HepG2 (cell line): ENCODE data around the gene GPR17. TPM values are rescaled to one million over a fixed set of nuclear protein-coding genes. Genes with fewer than 3 reads are reported as not detected.

Experiments used
- ATAC-seq: fragments of 200-7000 bp; cut with Tn5 transposase; 3 replicates; pipeline ENCODE4 v1.9.1; 2020; ENCODE audit warnings: mild to moderate bottlenecking, moderate library complexity
- BruUV-seq: library from RNA; stranded (reverse); fragments of 400-500 nt; replicated peaks from 2 replicates; lab custom pipeline; 2021; lab: Mats Ljungman, UMichigan
- CTCF ChIA-PET: fragments of 300-600 bp; formaldehyde crosslinking; extraction: SDS; loops from one replicate; lab custom pipeline; 2021; ENCODE audit warnings: low total read pairs, inconsistent platforms, low intra/inter-chr PET ratio; lab: Yijun Ruan, JAX
- POLR2A ChIA-PET: fragments of 350-600 bp; sonication (Branson Sonifier 250); formaldehyde crosslinking; loops from one replicate; lab custom pipeline; 2020; ENCODE audit warnings: antibody characterized with exemption, inconsistent platforms; lab: Yijun Ruan, JAX
- DNase-seq: peaks from one replicate; pipeline ENCODE4 v3.0.0-alpha.2; 2015; ENCODE audit warnings: low spot score
- FAIRE-seq: peaks from 3 replicates; lab custom pipeline; 2011; peaks lifted over from hg19 to GRCh38; lab: Jason Lieb, UNC
- H2AFZ ChIP-seq: one replicate; pipeline ENCODE4 v1.6.1; 2011; ENCODE audit warnings: low read length, inconsistent platforms
- H3K27ac ChIP-seq: fragments of 300-600 bp; 3 replicates; pipeline ENCODE4 v1.8.0; 2011; ENCODE audit warnings: mixed run types, mild to moderate bottlenecking, mixed read lengths, low read length, inconsistent platforms; ENCODE audit not compliant: insufficient read depth; ENCODE audit errors: extremely low read length
- H3K27me3 ChIP-seq, 2 experiments: fragments of 200-600 bp in 1 of 2; 2 replicates in 1 of 2; 3 replicates in 1 of 2; pipeline versions ENCODE4 v1.6.0 to v1.8.0; 2011; ENCODE audit warnings: low read length in 2 of 2, mild to moderate bottlenecking in 2 of 2, moderate library complexity in 2 of 2, inconsistent platforms in 1 of 2; ENCODE audit not compliant: insufficient read depth in 2 of 2, control insufficient read depth in 1 of 2
- H3K36me3 ChIP-seq, 2 experiments: fragments of 200-600 bp in 1 of 2; replicated peaks in 1 of 2; 2 replicates in 1 of 2; 3 replicates in 1 of 2; pipeline versions ENCODE4 v1.5.1 to v1.8.0; 2011; ENCODE audit warnings: low read length in 2 of 2, inconsistent platforms in 1 of 2; ENCODE audit not compliant: insufficient read depth in 2 of 2, control insufficient read depth in 1 of 2
- H3K4me1 ChIP-seq: 2 replicates; pipeline ENCODE4 v1.5.1; 2012; ENCODE audit warnings: low read length, inconsistent platforms; ENCODE audit not compliant: insufficient read depth
- H3K4me2 ChIP-seq: 2 replicates; pipeline ENCODE4 v1.6.0; 2011; ENCODE audit warnings: low read depth, low read length, inconsistent platforms
- H3K4me3 ChIP-seq, 3 experiments: fragments of 200-600 bp in 1 of 3; sonication (generic), shearing (Covaris generic) in 1 of 3; replicated peaks in 1 of 3; 2 replicates each; pipeline ENCODE4 v1.5.1; 2011 to 2016; ENCODE audit warnings: low read length in 3 of 3, inconsistent platforms in 2 of 3, low read depth in 2 of 3, mild to moderate bottlenecking in 2 of 3, control low read depth in 1 of 3, mixed read lengths in 1 of 3; ENCODE audit not compliant: insufficient read depth in 1 of 3
- H3K79me2 ChIP-seq: one replicate; pipeline ENCODE4 v1.6.1; 2011; ENCODE audit warnings: low read length, inconsistent platforms; ENCODE audit not compliant: insufficient read depth
- H3K9ac ChIP-seq: 2 replicates; pipeline ENCODE4 v1.6.0; 2011; ENCODE audit warnings: mild to moderate bottlenecking, low read depth, low read length, inconsistent platforms; ENCODE audit not compliant: insufficient read depth
- H3K9me3 ChIP-seq: 2 replicates; pipeline ENCODE4 v1.5.1; 2012; ENCODE audit warnings: mild to moderate bottlenecking, low read length
- H4K20me1 ChIP-seq: 2 replicates; pipeline ENCODE4 v1.6.0; 2011; ENCODE audit warnings: inconsistent platforms, mild to moderate bottlenecking, low read length, moderate library complexity; ENCODE audit not compliant: insufficient read depth
- CENPBD1 ChIP-seq: sonication (generic); formaldehyde crosslinking; IDR thresholded peaks from 2 replicates; pipeline ENCODE4 v1.8.0; 2022; ENCODE audit warnings: missing genetic modification reagents, low read depth, mild to moderate bottlenecking, borderline replicate concordance
- DNMT3B ChIP-seq: conservative IDR thresholded peaks from 2 replicates; pipeline ENCODE4 v1.6.1; 2016; ENCODE audit warnings: missing biosample characterization, control low read depth
- HES4 ChIP-seq: sonication (generic); formaldehyde crosslinking; IDR thresholded peaks from 2 replicates; pipeline ENCODE4 v1.9.0; 2021; ENCODE audit warnings: mild to moderate bottlenecking, missing genetic modification reagents, borderline replicate concordance
- KDM5A ChIP-seq: fragments of 200-600 bp; sonication (generic); IDR thresholded peaks from 2 replicates; pipeline ENCODE4 v1.7.0; 2018; ENCODE audit warnings: antibody characterized with exemption, mild to moderate bottlenecking, low read length, borderline replicate concordance
- KLF12 ChIP-seq: sonication (generic); formaldehyde crosslinking; IDR thresholded peaks from 2 replicates; pipeline ENCODE4 v1.4.0; 2020; ENCODE audit warnings: missing genetic modification reagents, borderline replicate concordance
- MAF1 ChIP-seq: sonication (generic); formaldehyde crosslinking; IDR thresholded peaks from 2 replicates; pipeline ENCODE4 v1.5.0; 2020; ENCODE audit warnings: missing genetic modification reagents, borderline replicate concordance
- MED8 ChIP-seq: sonication (generic); formaldehyde crosslinking; IDR thresholded peaks from 2 replicates; pipeline ENCODE4 v1.8.1; 2023; ENCODE audit warnings: mild to moderate bottlenecking, missing genetic modification reagents; ENCODE audit not compliant: insufficient replicate concordance
- PHF21A ChIP-seq: sonication (generic); formaldehyde crosslinking; IDR thresholded peaks from 2 replicates; pipeline ENCODE4 v1.5.0; 2020; ENCODE audit warnings: mild to moderate bottlenecking, missing genetic modification reagents
- PLSCR1 ChIP-seq: sonication (generic); formaldehyde crosslinking; IDR thresholded peaks from 2 replicates; pipeline ENCODE4 v1.5.0; 2020; ENCODE audit warnings: missing genetic modification reagents, mild to moderate bottlenecking, borderline replicate concordance
- REPIN1 ChIP-seq: sonication (generic); formaldehyde crosslinking; IDR thresholded peaks from 2 replicates; pipeline ENCODE4 v1.8.0; 2022; ENCODE audit warnings: missing genetic modification reagents, low read depth, mild to moderate bottlenecking, borderline replicate concordance
- UBTF ChIP-seq: sonication (generic); formaldehyde crosslinking; IDR thresholded peaks from 2 replicates; pipeline ENCODE4 v1.4.0; 2020; ENCODE audit warnings: mild to moderate bottlenecking, missing genetic modification reagents
- ZBTB46 ChIP-seq: sonication (generic); formaldehyde crosslinking; IDR thresholded peaks from 2 replicates; pipeline ENCODE4 v1.4.0; 2020; ENCODE audit warnings: mild to moderate bottlenecking, missing genetic modification reagents, borderline replicate concordance
- ZNF275 ChIP-seq: sonication (generic); formaldehyde crosslinking; IDR thresholded peaks from 2 replicates; pipeline ENCODE4 v1.8.0; 2022; ENCODE audit warnings: missing genetic modification reagents, mild to moderate bottlenecking, inconsistent platforms, borderline replicate concordance
- ZNF451 ChIP-seq: sonication (generic); formaldehyde crosslinking; IDR thresholded peaks from 2 replicates; pipeline ENCODE4 v1.5.0; 2020; ENCODE audit warnings: mild to moderate bottlenecking, missing genetic modification reagents
- ZNF549 ChIP-seq: sonication (generic); formaldehyde crosslinking; IDR thresholded peaks from 2 replicates; pipeline ENCODE4 v1.5.0; 2020; ENCODE audit warnings: missing genetic modification reagents
- ZNF550 ChIP-seq: sonication (generic); formaldehyde crosslinking; IDR thresholded peaks from 2 replicates; pipeline ENCODE4 v1.4.0; 2020; ENCODE audit warnings: mild to moderate bottlenecking, missing genetic modification reagents, borderline replicate concordance
- ZNF614 ChIP-seq: IDR thresholded peaks from 2 replicates; pipeline ENCODE4 v1.6.1; 2018; ENCODE audit warnings: missing biosample characterization, missing genetic modification reagents, inconsistent platforms, borderline replicate concordance
- ZNF674 ChIP-seq: sonication (generic); formaldehyde crosslinking; IDR thresholded peaks from 2 replicates; pipeline ENCODE4 v1.5.0; 2020; ENCODE audit warnings: low read depth, mild to moderate bottlenecking, missing genetic modification reagents
- WGBS: methylation state at CpG from one replicate; pipeline ENCODE4 v1.1.6; 2017; ENCODE audit warnings: low lambda C conversion rate; 5-methylcytosine and 5-hydroxymethylcytosine counted together
- in situ Hi-C: cut with HindIII; loops from 2 replicates; pipeline ENCODE4 v1.10.0; 2017; ENCODE audit warnings: low pct_unique_long_range_greater_than_20kb; ENCODE audit not compliant: extremely low pct_ligation_motif_present
- intact Hi-C: fragments of 100-400 bp; cut with micrococcal nuclease; formaldehyde crosslinking; loops from one replicate; pipeline ENCODE4 v1.10.0; 2022; ENCODE audit not compliant: unreplicated experiment
- polyA plus RNA-seq, 8 experiments: library from polyadenylated mRNA; depleted of rRNA in 3 of 8; stranded (reverse) in 7 of 8; unstranded in 1 of 8; fragments of >200 nt; fragmentation: Illumina TruSeq in 4 of 8; extraction: Trizol in 4 of 8; gene quantifications; 2 replicates each; pipeline versions ENCODE4 v1.2.1 to v1.2.3, GENCODE V29; 2011 to 2016; ENCODE audit warnings: low read depth in 4 of 8, missing spikeins in 1 of 8, mixed read lengths in 1 of 8; ENCODE audit not compliant: insufficient read depth in 1 of 8
- total RNA-seq, 5 experiments: library from RNA; depleted of rRNA; stranded (reverse); fragments of >200 nt; fragmentation: Illumina TruSeq; extraction: Trizol; gene quantifications; 2 replicates each; pipeline ENCODE4 v1.2.3, GENCODE V29; 2016; ENCODE audit warnings: low read depth in 1 of 5

The GPR17 gene
- total and polyA plus RNA-seq, 2 of the 13 experiments (the other 11 are each of a cell fraction or from before 2014, with no cell fraction given): not detected

- no peak for TF ChIP-seq DNMT3B (CRISPR knock-in tag)
- no peak for TF ChIP-seq KLF12
- no peak for TF ChIP-seq PLSCR1 (CRISPR knock-in tag)
- TF ChIP-seq ZNF451 (CRISPR knock-in tag): no peak
- no peak for TF ChIP-seq ZNF549 (CRISPR knock-in tag)
- no peak for TF ChIP-seq UBTF (CRISPR knock-in tag)
- no peak for TF ChIP-seq CENPBD1 (CRISPR knock-in tag)
- TF ChIP-seq MAF1 (CRISPR knock-in tag): no peak
- no peak for TF ChIP-seq ZBTB46 (CRISPR knock-in tag)
- TF ChIP-seq ZNF614: no peak
- TF ChIP-seq HES4 (CRISPR knock-in tag): no peak
- no peak for TF ChIP-seq ZNF550 (CRISPR knock-in tag)
- TF ChIP-seq KDM5A: no peak
- TF ChIP-seq MED8 (CRISPR knock-in tag): no peak
- TF ChIP-seq PHF21A: no peak
- no peak for TF ChIP-seq REPIN1 (CRISPR knock-in tag)
- no peak for TF ChIP-seq ZNF275
- no peak for TF ChIP-seq ZNF674 (CRISPR knock-in tag)
- H3K27me3 ChIP-seq: peaks cover 27 to 91% of the 10 kb centered on the region in 2 experiments
- 15% methylated on average over 9 of the region's 12 CpGs for WGBS
- H3K9me3 ChIP-seq: no peaks in the 10 kb centered on the region
- ATAC-seq (no peak), FAIRE-seq (no peak), DNase-seq (no peak)
- intact Hi-C loops: no loop called here
- no peak overlapping the region for H2AFZ ChIP-seq
- H3K4me3 ChIP-seq: no peak overlapping the region
- in situ Hi-C loops: no loop called here
- no peaks in the 10 kb centered on the region for H3K36me3 ChIP-seq
- CTCF ChIA-PET: no interaction called here
- H3K4me2 ChIP-seq: no peak overlapping the region
- POLR2A ChIA-PET: no interaction called here
- H3K79me2 ChIP-seq: no peaks in the 10 kb centered on the region
- H4K20me1 ChIP-seq: no peaks in the 10 kb centered on the region
- no TSS peak for BruUV-seq
- no peak overlapping the region for H3K27ac ChIP-seq
- H3K9ac ChIP-seq: no peak overlapping the region
- no peaks in the 10 kb centered on the region for H3K4me1 ChIP-seq
These were observed 19.8 kb upstream of the GPR17 start for GRCh38 chr2:127626175-127626574.
